IMR-90 (cell line): ENCODE results near the gene KCNQ1. TPM values are rescaled to one million over a fixed set of nuclear protein-coding genes. Genes with fewer than 3 reads are reported as not detected.

Experiments
- BHLHE40 ChIP-seq: fragments of 150-350 bp; IDR thresholded peaks from 2 replicates; pipeline ENCODE4 v1.6.1; 2016; ENCODE audit warnings: mild to moderate bottlenecking, low read depth, low read length
- CEBPB ChIP-seq: IDR thresholded peaks from 2 replicates; pipeline ENCODE4 v1.6.1; 2012; ENCODE audit warnings: low read depth, low read length, improper control_type of control experiment
- POLR2A ChIP-seq: IDR thresholded peaks from 2 replicates; pipeline ENCODE4 v1.6.1; 2012; ENCODE audit warnings: mild to moderate bottlenecking, low read depth, low read length
- RAD21 ChIP-seq: IDR thresholded peaks from 2 replicates; pipeline ENCODE4 v1.6.1; 2012; ENCODE audit warnings: low read length, improper control_type of control experiment
- RFX5 ChIP-seq: IDR thresholded peaks from 2 replicates; pipeline ENCODE4 v1.8.0; 2012; ENCODE audit warnings: low read depth, mild to moderate bottlenecking, low read length, moderate library complexity
- USF2 ChIP-seq: fragments of 150-350 bp; IDR thresholded peaks from 2 replicates; pipeline ENCODE4 v1.6.1; 2017; ENCODE audit warnings: mild to moderate bottlenecking, antibody characterized with exemption, low read length, low read depth
- polyA plus RNA-seq, 3 experiments: library from polyadenylated mRNA; depleted of rRNA; stranded (reverse); fragments of >200 nt; gene quantifications; 2 replicates each; pipeline ENCODE4 v1.2.3, GENCODE V29; 2012; ENCODE audit warnings: low replicate concordance in 1 of 3
- total RNA-seq: library from RNA; depleted of rRNA; stranded (reverse); fragments of >200 nt; gene quantifications from 2 replicates; pipeline ENCODE4 v1.2.3, GENCODE V29; 2012

The KCNQ1 gene
- total and polyA plus RNA-seq, 2 of the 4 experiments (the other 2 are of a cell fraction), result 0.07 TPM; not detected in 1

GRCh38 chr11:2888266-2888968 is 443.6 kb downstream of the KCNQ1 start (continued):
- TF ChIP-seq CEBPB (no peak), BHLHE40 (peak; percentile 41; the same call in 1 of the 2 replicates), RAD21 (peak; percentile 100), POLR2A (peak; percentile 45; the same call in 1 of the 2 replicates), USF2 (no peak), RFX5 (no peak)
